HG03196 (cell line): ENCODE results near the gene CACTIN.
"Not testable (repeated sequence)": the region's sequence is repeated elsewhere in the genome, so short reads cannot be mapped to it uniquely, and the experiment has no call there.

Experiments
- ATAC-seq: cut with Tn5 transposase; IDR thresholded peaks from one replicate; pipeline ENCODE4 v1.9.1; 2021; ENCODE audit not compliant: unreplicated experiment

The CACTIN gene

GRCh38 chr19:3626473-3627350 is at the start of gene CACTIN:
CACTIN (minus strand) TSS chr19:3626790; CDS start chr19:3626762, 28 bp downstream.
- peak; percentile 64 for ATAC-seq

- ATAC-seq: no peak
Observed at GRCh38 chr19:3674784-3675543, 48.4 kb upstream of the CACTIN start.

- ATAC-seq: no peak
Observed at GRCh38 chr19:3673506-3674439, 47.2 kb upstream of the CACTIN start.

GRCh38 chr19:3672993-3673392 is 46.4 kb upstream of the CACTIN start:
- ATAC-seq: no peak

- no peak for ATAC-seq
Observed at GRCh38 chr19:3672575-3672948, 46.0 kb upstream of the CACTIN start.

- ATAC-seq: no peak
Observed at GRCh38 chr19:3671680-3672574, 45.3 kb upstream of the CACTIN start.

GRCh38 chr19:3670796-3671679 is 44.4 kb upstream of the CACTIN start:
- ATAC-seq: no peak

GRCh38 chr19:3669947-3670795 is 43.6 kb upstream of the CACTIN start:
- ATAC-seq: no peak

GRCh38 chr19:3669082-3669946 is 42.7 kb upstream of the CACTIN start:
- ATAC-seq: no peak

GRCh38 chr19:3668331-3669081 is 41.9 kb upstream of the CACTIN start:
- no peak for ATAC-seq

- no peak for ATAC-seq
Observed at GRCh38 chr19:3667766-3668165, 41.2 kb upstream of the CACTIN start.

- no peak for ATAC-seq
Observed at GRCh38 chr19:3667037-3667638, 40.5 kb upstream of the CACTIN start.

- not testable (repeated sequence) for ATAC-seq
Observed at GRCh38 chr19:3666545-3666856, 39.9 kb upstream of the CACTIN start.

GRCh38 chr19:3665681-3666544 is 39.3 kb upstream of the CACTIN start:
- ATAC-seq: no peak
